ENCODE measurements around the gene ABCC1.

ABCC1 gene

GRCh38 chr16:16116841-16117240 lies 167.4 kb downstream of the ABCC1 start:
- no peak overlapping the region for H3K4me3 ChIP-seq (ENCODE audit: low read length)
- TF ChIP-seq CTCF (conservative IDR thresholded peaks at IDR 0.05; ENCODE audit: low read length) = no peak
- DNase-seq (ENCODE audit: low read depth) = peak; percentile 37

GRCh38 chr16:16118337-16118736 lies 168.9 kb downstream of the ABCC1 start:
- TF ChIP-seq CTCF (conservative IDR thresholded peaks at IDR 0.05; ENCODE audit: low read length) = no peak
- DNase-seq (ENCODE audit: low read depth) = no peak
- no peak overlapping the region for H3K4me3 ChIP-seq (ENCODE audit: low read length)

GRCh38 chr16:16120044-16120381 lies 170.6 kb downstream of the ABCC1 start:
- no peak for DNase-seq (ENCODE audit: low read depth)
- no peak for TF ChIP-seq CTCF (conservative IDR thresholded peaks at IDR 0.05; ENCODE audit: low read length)
- no peak overlapping the region for H3K4me3 ChIP-seq (ENCODE audit: low read length)

GRCh38 chr16:16120382-16121184 lies 171.2 kb downstream of the ABCC1 start:
- no peak overlapping the region for H3K4me3 ChIP-seq (ENCODE audit: low read length)
- DNase-seq (ENCODE audit: low read depth) = no peak
- TF ChIP-seq CTCF (conservative IDR thresholded peaks at IDR 0.05; ENCODE audit: low read length) = no peak

- DNase-seq (ENCODE audit: low read depth) = no peak
- H3K4me3 ChIP-seq (ENCODE audit: low read length) = no peak overlapping the region
- TF ChIP-seq CTCF (conservative IDR thresholded peaks at IDR 0.05; ENCODE audit: low read length) = no peak
Observed at GRCh38 chr16:16121185-16121727, 171.8 kb downstream of the ABCC1 start.

- no peak for DNase-seq (ENCODE audit: low read depth)
- no peak for TF ChIP-seq CTCF (conservative IDR thresholded peaks at IDR 0.05; ENCODE audit: low read length)
- no peak overlapping the region for H3K4me3 ChIP-seq (ENCODE audit: low read length)
Observed at GRCh38 chr16:16122264-16122663, 172.8 kb downstream of the ABCC1 start.

GRCh38 chr16:16124438-16124837 lies 175.0 kb downstream of the ABCC1 start:
- no peak for TF ChIP-seq CTCF (conservative IDR thresholded peaks at IDR 0.05; ENCODE audit: low read length)
- no peak overlapping the region for H3K4me3 ChIP-seq (ENCODE audit: low read length)
- DNase-seq (ENCODE audit: low read depth) = no peak

Data from AG10803 (cell line).